HG03442 (cell line): ENCODE results near the gene BCL2L13.
"Not testable (repeated sequence)": the region's sequence is repeated elsewhere in the genome, so short reads cannot be mapped to it uniquely, and the experiment has no call there.

ENCODE experiments used
- ATAC-seq: cut with Tn5 transposase; IDR thresholded peaks from one replicate; pipeline ENCODE4 v1.9.1; 2021; ENCODE audit warnings: mild to moderate bottlenecking, moderate library complexity; ENCODE audit not compliant: unreplicated experiment

Gene BCL2L13

GRCh38 chr22:17751596-17751995 lies 113.0 kb downstream of the BCL2L13 start:
- no peak for ATAC-seq

- no peak for ATAC-seq
These were observed 114.9 kb downstream of the BCL2L13 start for GRCh38 chr22:17753401-17753989.

GRCh38 chr22:17754233-17754925 lies 115.8 kb downstream of the BCL2L13 start:
- no peak for ATAC-seq

- ATAC-seq: no peak
These were observed 122.6 kb downstream of the BCL2L13 start for GRCh38 chr22:17761138-17761488.

- not testable (repeated sequence) for ATAC-seq
These were observed 124.9 kb downstream of the BCL2L13 start for GRCh38 chr22:17763442-17763841.

GRCh38 chr22:17764036-17764435 lies 125.5 kb downstream of the BCL2L13 start:
- ATAC-seq: no peak

- ATAC-seq: not testable (repeated sequence)
These were observed 126.3 kb downstream of the BCL2L13 start for GRCh38 chr22:17764852-17765251.

GRCh38 chr22:17767233-17768065 lies 128.9 kb downstream of the BCL2L13 start:
- peak; percentile 71 for ATAC-seq

- no peak for ATAC-seq
These were observed 130.6 kb downstream of the BCL2L13 start for GRCh38 chr22:17769013-17769715.

GRCh38 chr22:17769716-17770082 lies 131.1 kb downstream of the BCL2L13 start:
- ATAC-seq: no peak

GRCh38 chr22:17770180-17771077 lies 131.9 kb downstream of the BCL2L13 start:
- ATAC-seq: no peak

GRCh38 chr22:17772249-17772957 lies 133.8 kb downstream of the BCL2L13 start:
- ATAC-seq: no peak

GRCh38 chr22:17772958-17773605 lies 134.5 kb downstream of the BCL2L13 start:
- no peak for ATAC-seq

GRCh38 chr22:17773606-17774205 lies 135.1 kb downstream of the BCL2L13 start:
- peak; percentile 30 for ATAC-seq

GRCh38 chr22:17774206-17774925 lies 135.8 kb downstream of the BCL2L13 start, which contains the start of gene BID:
Gene BID, minus strand, starts transcription at chr22:17774469. Its CDS starts 24,353 bp downstream, at chr22:17750116.
- peak; percentile 30 for ATAC-seq

- no peak for ATAC-seq
These were observed 136.5 kb downstream of the BCL2L13 start for GRCh38 chr22:17774926-17775685.

GRCh38 chr22:17775781-17776465 lies 137.4 kb downstream of the BCL2L13 start:
- ATAC-seq: no peak
